MM.1S (cell line): ENCODE measurements around the gene BCL2L2.

Source experiments
- CTCF ChIP-seq: fragments of 300-600 bp; sonication (generic); IDR thresholded peaks from 2 replicates; pipeline ENCODE4 v1.5.1; 2016; ENCODE audit warnings: antibody characterized with exemption, low read length, mixed read lengths
- EZH2 ChIP-seq: fragments of 300-600 bp; sonication (generic); optimal IDR thresholded peaks from 2 replicates; pipeline ENCODE3; 2017; ENCODE audit warnings: low read depth, mild to moderate bottlenecking, antibody characterized with exemption, low read length, mixed read lengths
- EZH2phosphoT487 ChIP-seq: fragments of 300-600 bp; sonication (generic); IDR thresholded peaks from 2 replicates; pipeline ENCODE4 v1.6.1; 2018; ENCODE audit warnings: antibody characterized with exemption, low read length

- no peak for TF ChIP-seq CTCF
- no peak for TF ChIP-seq EZH2phosphoT487
- no peak for TF ChIP-seq EZH2
Measured at GRCh38 chr14:23259426-23259825, 47.2 kb upstream of the BCL2L2 start.
